K562 (cell line): Measurements from ENCODE around the gene NTN1. TPM values are rescaled to one million over a fixed set of nuclear protein-coding genes. Genes with fewer than 3 reads are reported as not detected.

Source experiments
- ATAC-seq: fragments of 200-7000 bp; cut with Tn5 transposase; 3 replicates; pipeline ENCODE4 v1.9.1; 2020; ENCODE audit warnings: moderate library complexity
- BruUV-seq: library from RNA; stranded (reverse); fragments of 400-500 nt; replicated peaks from 2 replicates; lab custom pipeline; 2021; lab: Mats Ljungman, UMichigan
- CTCF ChIA-PET: fragments of 300-600 bp; formaldehyde crosslinking; extraction: SDS; loops from one replicate; lab custom pipeline; 2021; ENCODE audit warnings: low intra/inter-chr PET ratio; lab: Yijun Ruan, JAX
- POLR2A ChIA-PET: fragments of 300-600, 350-650 bp; sonication (Branson Sonifier 250); formaldehyde crosslinking; extraction: SDS; loops from one replicate; lab custom pipeline; 2021; ENCODE audit warnings: antibody characterized with exemption, inconsistent platforms; lab: Yijun Ruan, JAX
- DNase-seq, 4 experiments: peaks; one replicate each; pipeline versions ENCODE4 v3.0.0 to v3.0.0-alpha.2; 2011 to 2018; ENCODE audit warnings: low spot score in 3 of 4, mixed read lengths in 3 of 4; ENCODE audit errors: extremely low read depth in 1 of 4
- FAIRE-seq: peaks from 2 replicates; lab custom pipeline; 2011; peaks lifted over from hg19 to GRCh38; lab: Jason Lieb, UNC
- H2AFZ ChIP-seq: 2 replicates; pipeline ENCODE4 v1.6.0; 2011; ENCODE audit warnings: low read depth, low read length, control low read depth, inconsistent platforms
- H3K27ac ChIP-seq: fragments of 200-600 bp; 3 replicates; pipeline ENCODE4 v1.8.0; 2011; ENCODE audit warnings: low read depth, mild to moderate bottlenecking, control low read depth, inconsistent platforms, low read length, moderate library complexity, mixed read lengths; ENCODE audit errors: extremely low read depth
- H3K27me3 ChIP-seq, 2 experiments: fragments of 300-600 bp in 1 of 2; 2 replicates in 1 of 2; 3 replicates in 1 of 2; pipeline versions ENCODE4 v1.6.0 to v1.8.0; 2011; ENCODE audit warnings: inconsistent platforms in 2 of 2, low read length in 2 of 2, mild to moderate bottlenecking in 1 of 2, mixed read lengths in 1 of 2, moderate library complexity in 1 of 2; ENCODE audit not compliant: control insufficient read depth in 2 of 2, insufficient read depth in 2 of 2
- H3K36me3 ChIP-seq: fragments of 300-600 bp; 3 replicates; pipeline ENCODE4 v1.8.0; 2011; ENCODE audit warnings: mild to moderate bottlenecking, low read length, inconsistent platforms; ENCODE audit not compliant: control insufficient read depth, insufficient read depth
- H3K4me1 ChIP-seq, 2 experiments: fragments of 200-600 bp in 1 of 2; replicated peaks in 1 of 2; 2 replicates in 1 of 2; 3 replicates in 1 of 2; pipeline versions ENCODE4 v1.5.1 to v1.8.0; 2011; ENCODE audit warnings: inconsistent platforms in 2 of 2, low read length in 2 of 2, mild to moderate bottlenecking in 1 of 2, mixed read lengths in 1 of 2, moderate library complexity in 1 of 2; ENCODE audit not compliant: control insufficient read depth in 2 of 2, insufficient read depth in 2 of 2
- H3K4me2 ChIP-seq: 2 replicates; pipeline ENCODE4 v1.6.1; 2011; ENCODE audit warnings: low read length, control low read depth, inconsistent platforms, mixed read lengths; ENCODE audit not compliant: insufficient read depth
- H3K4me3 ChIP-seq: fragments of 200-600 bp; sonication (generic), shearing (Covaris generic); 2 replicates; pipeline ENCODE4 v1.5.1; 2016; ENCODE audit warnings: control low read depth, inconsistent platforms
- H3K79me2 ChIP-seq: fragments of 200-600 bp; 3 replicates; pipeline ENCODE4 v1.8.0; 2011; ENCODE audit warnings: low read length, inconsistent platforms; ENCODE audit not compliant: control insufficient read depth, insufficient read depth
- H3K9ac ChIP-seq, 2 experiments: 2 replicates each; pipeline versions ENCODE4 v1.6.0 to v1.6.1; 2011; ENCODE audit warnings: low read depth in 2 of 2, low read length in 2 of 2, control low read depth in 1 of 2, inconsistent platforms in 1 of 2, mild to moderate bottlenecking in 1 of 2, mixed read lengths in 1 of 2; ENCODE audit not compliant: insufficient read depth in 1 of 2
- H3K9me1 ChIP-seq: one replicate; pipeline ENCODE4 v1.6.0; 2011; ENCODE audit warnings: inconsistent platforms, mild to moderate bottlenecking, low read length, moderate library complexity; ENCODE audit not compliant: control insufficient read depth, insufficient read depth
- H3K9me3 ChIP-seq: replicated peaks from 2 replicates; pipeline ENCODE4 v1.5.1; 2011; ENCODE audit warnings: low read depth, low read length, inconsistent platforms; ENCODE audit not compliant: control insufficient read depth, insufficient read depth
- H4K20me1 ChIP-seq: replicated peaks from 2 replicates; pipeline ENCODE4 v1.6.1; 2011; ENCODE audit warnings: low read length, inconsistent platforms, mixed read lengths; ENCODE audit not compliant: control insufficient read depth, insufficient read depth
- ETV1 ChIP-seq: fragments of 450-650 bp; conservative IDR thresholded peaks from 2 replicates; pipeline ENCODE4 v1.6.1; 2016; ENCODE audit warnings: missing genetic modification characterization, control low read depth, low read depth, missing compliant biosample characterization
- ETV6 ChIP-seq, 3 experiments: fragments of 150-350 bp in 1 of 3; sonication (generic) in 1 of 3; formaldehyde crosslinking in 1 of 3; IDR thresholded peaks; 2 replicates each; pipeline versions ENCODE4 v1.6.1 to v1.8.0; 2014 to 2022; ENCODE audit warnings: borderline replicate concordance in 2 of 3, low read depth in 2 of 3, antibody characterized with exemption in 1 of 3, low read length in 1 of 3, mild to moderate bottlenecking in 1 of 3, missing genetic modification reagents in 1 of 3
- EZH2 ChIP-seq: IDR thresholded peaks from 2 replicates; pipeline ENCODE4 v1.6.1; 2012; ENCODE audit warnings: low read depth, mild to moderate bottlenecking, inconsistent platforms, low read length, borderline replicate concordance
- FOXM1 ChIP-seq, 2 experiments: fragments of 450-650 bp in 1 of 2; sonication (generic) in 1 of 2; formaldehyde crosslinking in 1 of 2; IDR thresholded peaks; 2 replicates each; pipeline versions ENCODE4 v1.6.1 to v1.9.0; 2017 to 2022; ENCODE audit warnings: low read depth in 2 of 2, mild to moderate bottlenecking in 2 of 2, missing genetic modification reagents in 1 of 2, moderate library complexity in 1 of 2
- LCOR ChIP-seq: sonication (generic); formaldehyde crosslinking; IDR thresholded peaks from 2 replicates; pipeline ENCODE4 v1.8.0; 2022; ENCODE audit warnings: mild to moderate bottlenecking, missing genetic modification reagents
- MAFK ChIP-seq: IDR thresholded peaks from 2 replicates; pipeline ENCODE4 v1.6.1; 2011; ENCODE audit warnings: low read length, improper control_type of control experiment
- RBM39 ChIP-seq: fragments of 200-400 bp; formaldehyde crosslinking; optimal IDR thresholded peaks from 2 replicates; pipeline ENCODE3; 2018; ENCODE audit warnings: low read depth, low read length
- ZNF253 ChIP-seq: fragments of 250-450 bp; sonication (Bioruptor Pico); conservative IDR thresholded peaks from 2 replicates; pipeline ENCODE4 v1.6.1; 2021; ENCODE audit warnings: mild to moderate bottlenecking
- ZNF444 ChIP-seq: fragments of 250-450 bp; sonication (Bioruptor Pico); IDR thresholded peaks from 2 replicates; pipeline ENCODE4 v1.4.0; 2020; ENCODE audit warnings: mild to moderate bottlenecking, moderate library complexity
- ZNF583 ChIP-seq: fragments of 250-450 bp; sonication (Bioruptor Pico); IDR thresholded peaks from 2 replicates; pipeline ENCODE4 v1.4.0; 2020
- ZNF79 ChIP-seq: fragments of 250-450 bp; sonication (Bioruptor Pico); IDR thresholded peaks from 2 replicates; pipeline ENCODE4 v1.4.0; 2020; ENCODE audit warnings: low read depth, mild to moderate bottlenecking, moderate library complexity
- WGBS: fragments of 100-300 bp; shearing (Covaris generic); methylation state at CpG from one replicate; pipeline ENCODE4 v1.1.6; 2016; ENCODE audit warnings: low coverage, mixed read lengths; ENCODE audit not compliant: insufficient coverage; ENCODE audit errors: missing lambda C conversion rate; 5-methylcytosine and 5-hydroxymethylcytosine counted together
- in situ Hi-C: fragments of 300-500 bp; cut with MboI; formaldehyde crosslinking; loops from 4 replicates; pipeline ENCODE4 v1.15.0; 2018; ENCODE audit warnings: inconsistent platforms, mixed read lengths
- intact Hi-C: fragments of 100-400 bp; cut with micrococcal nuclease; formaldehyde crosslinking; loops from 2 replicates; pipeline ENCODE4 v1.14.2; 2022
- polyA plus RNA-seq, 8 experiments: library from polyadenylated mRNA; depleted of rRNA in 4 of 8; stranded (reverse) in 5 of 8; unstranded in 3 of 8; fragments of >200 nt; fragmentation: Nextera tagmentation in 2 of 8; fragmentation: Illumina TruSeq in 1 of 8; extraction: Ambion mirVana in 2 of 8; extraction: Trizol in 1 of 8; gene quantifications; 2 replicates each; pipeline versions ENCODE4 v1.2.1 to v1.2.3, GENCODE V29; 2011 to 2014; ENCODE audit warnings: inconsistent platforms in 1 of 8, missing spikeins in 1 of 8
- total RNA-seq, 7 experiments: library from RNA; depleted of rRNA in 6 of 7; stranded (reverse); fragments of >200 nt in 6 of 7; fragmentation: Illumina TruSeq in 2 of 7; extraction: Trizol in 2 of 7; gene quantifications; 2 replicates each; pipeline versions ENCODE4 v1.2.1 to v1.2.3, GENCODE V29; 2011 to 2021; ENCODE audit warnings: low replicate concordance in 1 of 7
- TF ChIP-seq, protein P1 (sequence below): fragments of 250-450 bp; sonication (Bioruptor Pico); IDR thresholded peaks from 2 replicates; pipeline ENCODE4 v1.8.0; 2021; ENCODE audit warnings: moderate library complexity, mild to moderate bottlenecking, inconsistent platforms

NTN1 gene
- total and polyA plus RNA-seq, 9 of the 15 experiments (the other 6 are each of a cell fraction or from before 2014, with no cell fraction given), result 0.02 TPM; not detected in 8

GRCh38 chr17:9166788-9167187 lies 145.5 kb downstream of the NTN1 start:
- no peak overlapping the region for H3K4me2 ChIP-seq
- no TSS peak for BruUV-seq
- ATAC-seq (no peak), FAIRE-seq (no peak)
- CTCF ChIA-PET, result no interaction called here
- POLR2A ChIA-PET, result no interaction called here
- H4K20me1 ChIP-seq, result no peaks in the 10 kb centered on the region
- H3K36me3 ChIP-seq, result no peaks in the 10 kb centered on the region
- 0% methylated on average over 5 of the region's 9 CpGs for WGBS
- no peak overlapping the region for H2AFZ ChIP-seq
- H3K9me1 ChIP-seq, result no peaks in the 10 kb centered on the region
- peaks cover 0 to 3% of the 10 kb centered on the region in 2 experiments; a peak in 1 of 5 replicates for H3K4me1 ChIP-seq
- in situ Hi-C loops, result no loop called here
- H3K4me3 ChIP-seq, result no peak overlapping the region
- no peak for TF ChIP-seq LCOR (CRISPR knock-in tag)
- TF ChIP-seq ETV6 (IDR thresholded peaks at IDR 0.05; ENCODE audit: borderline replicate concordance in 1 of 2, low read depth in 2 of 2, low read length in 1 of 2), result no peak
- no peak for TF ChIP-seq ETV6 (CRISPR knock-in tag; IDR thresholded peaks at IDR 0.05; ENCODE audit: borderline replicate concordance)
- TF ChIP-seq ZNF583, result no peak
- TF ChIP-seq ZNF79 (CRISPR knock-in tag), result no peak
- no peak for TF ChIP-seq EZH2
- TF ChIP-seq, all 486 proteins: peak for 0
- DNase-seq, result no peak
- intact Hi-C loops, result no loop called here
- no peak overlapping the region for H3K27ac ChIP-seq
- H3K79me2 ChIP-seq, result no peaks in the 10 kb centered on the region
- H3K27me3 ChIP-seq, result no peaks in the 10 kb centered on the region; a peak in 1 of 5 replicates
- no peak overlapping the region for H3K9ac ChIP-seq
- H3K9me3 ChIP-seq, result no peaks in the 10 kb centered on the region

GRCh38 chr17:9167379-9167778 lies 146.1 kb downstream of the NTN1 start:
- in situ Hi-C loops (no loop called here), intact Hi-C loops (no loop called here)
- ATAC-seq (no peak), DNase-seq (no peak), FAIRE-seq (no peak)
- ChIA-PET CTCF (no interaction called here), POLR2A (no interaction called here)
- Histone ChIP-seq H3K9ac (no peak overlapping the region), H3K27me3 (no peaks in the 10 kb centered on the region; a peak in 1 of 5 replicates), H3K9me3 (no peaks in the 10 kb centered on the region), H3K9me1 (no peaks in the 10 kb centered on the region), H3K27ac (no peak overlapping the region), H4K20me1 (no peaks in the 10 kb centered on the region), H3K4me2 (no peak overlapping the region), H3K79me2 (no peaks in the 10 kb centered on the region), H3K4me1 (peaks cover 0 to 3% of the 10 kb centered on the region in 2 experiments; a peak in 1 of 5 replicates), H2AFZ (no peak overlapping the region), H3K36me3 (no peaks in the 10 kb centered on the region), H3K4me3 (no peak overlapping the region)
- 3% methylated on average over 4 of the region's 6 CpGs for WGBS
- TF ChIP-seq ETV1 (tag) (no peak), RBM39 (no peak), FOXM1 (IDR thresholded peaks at IDR 0.05; ENCODE audit: low read depth) (no peak), FOXM1 (CRISPR knock-in tag; IDR thresholded peaks at IDR 0.05; ENCODE audit: low read depth) (no peak), MAFK (no peak), ZNF444 (CRISPR knock-in tag) (no peak), ZNF253 (CRISPR knock-in tag) (no peak)
- TF ChIP-seq, protein P1, sequence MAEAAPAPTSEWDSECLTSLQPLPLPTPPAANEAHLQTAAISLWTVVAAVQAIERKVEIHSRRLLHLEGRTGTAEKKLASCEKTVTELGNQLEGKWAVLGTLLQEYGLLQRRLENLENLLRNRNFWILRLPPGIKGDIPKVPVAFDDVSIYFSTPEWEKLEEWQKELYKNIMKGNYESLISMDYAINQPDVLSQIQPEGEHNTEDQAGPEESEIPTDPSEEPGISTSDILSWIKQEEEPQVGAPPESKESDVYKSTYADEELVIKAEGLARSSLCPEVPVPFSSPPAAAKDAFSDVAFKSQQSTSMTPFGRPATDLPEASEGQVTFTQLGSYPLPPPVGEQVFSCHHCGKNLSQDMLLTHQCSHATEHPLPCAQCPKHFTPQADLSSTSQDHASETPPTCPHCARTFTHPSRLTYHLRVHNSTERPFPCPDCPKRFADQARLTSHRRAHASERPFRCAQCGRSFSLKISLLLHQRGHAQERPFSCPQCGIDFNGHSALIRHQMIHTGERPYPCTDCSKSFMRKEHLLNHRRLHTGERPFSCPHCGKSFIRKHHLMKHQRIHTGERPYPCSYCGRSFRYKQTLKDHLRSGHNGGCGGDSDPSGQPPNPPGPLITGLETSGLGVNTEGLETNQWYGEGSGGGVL (CRISPR knock-in tag), result no peak
- BruUV-seq, result no TSS peak
